WTC11 (cell line): Measurements from ENCODE around the gene CABLES1. TPM values are rescaled to one million over a fixed set of nuclear protein-coding genes. Genes with fewer than 3 reads are reported as not detected.

ENCODE experiments used
- ATAC-seq: fragments of 200-7000 bp; cut with Tn5 transposase; 2 replicates; pipeline ENCODE4 v1.10.0; 2021; ENCODE audit warnings: mild to moderate bottlenecking, moderate library complexity
- CTCF ChIA-PET: fragments of 300-600 bp; sonication (Branson Sonifier 250); formaldehyde crosslinking; loops from one replicate; lab custom pipeline; 2021; ENCODE audit warnings: antibody characterized with exemption; lab: Charles Lee
- POLR2A ChIA-PET: fragments of 350-600 bp; sonication (Branson Sonifier 250); formaldehyde crosslinking; loops from one replicate; lab custom pipeline; 2021; ENCODE audit warnings: antibody characterized with exemption; lab: Charles Lee
- DNase-seq: peaks from one replicate; pipeline ENCODE4 v3.0.0; 2021; ENCODE audit warnings: low spot score
- H3K27ac Mint-ChIP-seq: 2 replicates; pipeline ENCODE4 v1.8.0; 2021; ENCODE audit warnings: mixed read lengths
- H3K27me3 Mint-ChIP-seq: 2 replicates; pipeline ENCODE4 v1.8.0; 2021; ENCODE audit warnings: low read depth, mild to moderate bottlenecking, moderate library complexity, mixed read lengths
- H3K36me3 Mint-ChIP-seq: 2 replicates; pipeline ENCODE4 v1.8.0; 2021; ENCODE audit warnings: mixed read lengths
- H3K4me1 Mint-ChIP-seq: 2 replicates; pipeline ENCODE4 v1.8.0; 2022; ENCODE audit warnings: mixed read lengths
- H3K4me3 Mint-ChIP-seq: 2 replicates; pipeline ENCODE4 v1.8.0; 2021; ENCODE audit warnings: mild to moderate bottlenecking, moderate library complexity, mixed read lengths
- H3K9me3 Mint-ChIP-seq: 2 replicates; pipeline ENCODE4 v1.8.0; 2021; ENCODE audit warnings: mixed read lengths
- ELF4 ChIP-seq: sonication (generic); formaldehyde crosslinking; IDR thresholded peaks from 2 replicates; pipeline ENCODE4 v1.8.1; 2022; ENCODE audit warnings: low read depth, mild to moderate bottlenecking, moderate library complexity, missing genetic modification reagents
- EMX1 ChIP-seq: fragments of 250-450 bp; sonication (Bioruptor Pico); IDR thresholded peaks from 2 replicates; pipeline ENCODE4 v1.8.0; 2021; ENCODE audit warnings: mild to moderate bottlenecking
- NFATC4 ChIP-seq: fragments of 250-450 bp; sonication (Bioruptor Pico); IDR thresholded peaks from 2 replicates; pipeline ENCODE4 v1.9.0; 2021; ENCODE audit warnings: mild to moderate bottlenecking
- NFYB ChIP-seq: sonication (generic); formaldehyde crosslinking; conservative IDR thresholded peaks from 2 replicates; pipeline ENCODE4 v1.8.0; 2022; ENCODE audit warnings: low read depth, missing genetic modification reagents
- NR1H2 ChIP-seq: sonication (generic); formaldehyde crosslinking; IDR thresholded peaks from 2 replicates; pipeline ENCODE4 v1.9.0; 2021; ENCODE audit warnings: mild to moderate bottlenecking, moderate library complexity, missing genetic modification reagents
- NR3C1 ChIP-seq: sonication (generic); formaldehyde crosslinking; conservative IDR thresholded peaks from 2 replicates; pipeline ENCODE4 v1.8.1; 2023; ENCODE audit warnings: low read depth, mild to moderate bottlenecking, missing genetic modification reagents
- PRRX2 ChIP-seq: fragments of 250-450 bp; sonication (Bioruptor Pico); IDR thresholded peaks from 2 replicates; pipeline ENCODE4 v1.8.0; 2021; ENCODE audit warnings: mild to moderate bottlenecking
- SMAD3 ChIP-seq: sonication (generic); formaldehyde crosslinking; IDR thresholded peaks from 2 replicates; pipeline ENCODE4 v1.8.0; 2022; ENCODE audit warnings: missing genetic modification reagents, mild to moderate bottlenecking, borderline replicate concordance
- ZNF121 ChIP-seq: sonication (generic); formaldehyde crosslinking; IDR thresholded peaks from 2 replicates; pipeline ENCODE4 v1.8.0; 2023; ENCODE audit warnings: missing genetic modification reagents
- ZNF219 ChIP-seq: sonication (generic); formaldehyde crosslinking; IDR thresholded peaks from 2 replicates; pipeline ENCODE4 v1.8.0; 2023; ENCODE audit warnings: missing genetic modification reagents, mild to moderate bottlenecking, borderline replicate concordance
- ZNF263 ChIP-seq: sonication (generic); formaldehyde crosslinking; IDR thresholded peaks from 2 replicates; pipeline ENCODE4 v1.8.1; 2022; ENCODE audit warnings: low read depth, mild to moderate bottlenecking, moderate library complexity, missing genetic modification reagents
- ZNF416 ChIP-seq: fragments of 250-450 bp; sonication (Bioruptor Pico); IDR thresholded peaks from 2 replicates; pipeline ENCODE4 v1.9.0; 2021; ENCODE audit warnings: mild to moderate bottlenecking, inconsistent platforms
- total RNA-seq: library from RNA; stranded (reverse); gene quantifications from 3 replicates; pipeline ENCODE4 v1.2.3, GENCODE V29; 2021
- TF ChIP-seq, protein P1 (sequence below): fragments of 250-450 bp; sonication (Bioruptor Pico); IDR thresholded peaks from 2 replicates; pipeline ENCODE4 v1.9.0; 2021; ENCODE audit warnings: moderate library complexity, mild to moderate bottlenecking, inconsistent platforms, borderline replicate concordance
- TF ChIP-seq, protein P2 (sequence below): fragments of 250-450 bp; sonication (Bioruptor Pico); IDR thresholded peaks from 2 replicates; pipeline ENCODE4 v1.9.0; 2021; ENCODE audit warnings: mild to moderate bottlenecking, borderline replicate concordance
- TF ChIP-seq, protein P3 (sequence below): sonication (generic); formaldehyde crosslinking; IDR thresholded peaks from 2 replicates; pipeline ENCODE4 v1.8.0; 2023; ENCODE audit warnings: missing genetic modification reagents
- TF ChIP-seq, protein P4 (sequence below): fragments of 250-450 bp; sonication (Bioruptor Pico); IDR thresholded peaks from 2 replicates; pipeline ENCODE4 v2.1.2; 2022; ENCODE audit warnings: mild to moderate bottlenecking, moderate library complexity
- TF ChIP-seq, protein P5 (sequence below): sonication (generic); formaldehyde crosslinking; IDR thresholded peaks from 2 replicates; pipeline ENCODE4 v1.8.1; 2023; ENCODE audit warnings: mild to moderate bottlenecking, missing genetic modification reagents
- TF ChIP-seq, protein P6 (sequence below): sonication (generic); formaldehyde crosslinking; conservative IDR thresholded peaks from 2 replicates; pipeline ENCODE4 v1.8.1; 2022; ENCODE audit warnings: mild to moderate bottlenecking, missing genetic modification reagents
- TF ChIP-seq, protein P7 (sequence below): fragments of 250-450 bp; sonication (Bioruptor Pico); IDR thresholded peaks from 2 replicates; pipeline ENCODE4 v1.9.0; 2021; ENCODE audit warnings: mild to moderate bottlenecking
- TF ChIP-seq, protein P8 (sequence below): sonication (generic); formaldehyde crosslinking; IDR thresholded peaks from 2 replicates; pipeline ENCODE4 v1.8.1; 2022; ENCODE audit warnings: mild to moderate bottlenecking, missing genetic modification reagents, moderate library complexity, borderline replicate concordance

Gene CABLES1
- total RNA-seq, 1 experiment from 2014 or later: 17.0 TPM

DNA sequence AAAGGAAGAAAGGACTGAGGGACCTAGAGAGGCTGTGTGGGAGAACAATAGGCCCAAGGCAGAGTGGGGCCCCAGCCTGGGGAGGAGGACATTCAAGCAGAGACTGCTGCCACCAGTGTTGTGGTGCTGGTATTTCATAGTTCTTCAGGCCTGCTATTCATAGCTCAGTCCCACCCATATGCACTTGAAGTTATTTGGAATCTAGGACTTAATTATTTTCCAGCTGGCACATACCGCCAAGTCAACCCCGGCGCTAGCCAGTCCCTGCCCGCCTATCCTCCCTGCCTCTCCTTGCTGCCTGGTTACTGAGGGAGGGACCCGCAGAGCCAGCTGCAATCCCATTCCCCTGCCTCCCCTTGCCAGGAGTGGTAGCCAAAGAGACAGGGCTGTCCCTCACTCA is 141.2 kb downstream of the CABLES1 start:
- TF ChIP-seq, protein P1, sequence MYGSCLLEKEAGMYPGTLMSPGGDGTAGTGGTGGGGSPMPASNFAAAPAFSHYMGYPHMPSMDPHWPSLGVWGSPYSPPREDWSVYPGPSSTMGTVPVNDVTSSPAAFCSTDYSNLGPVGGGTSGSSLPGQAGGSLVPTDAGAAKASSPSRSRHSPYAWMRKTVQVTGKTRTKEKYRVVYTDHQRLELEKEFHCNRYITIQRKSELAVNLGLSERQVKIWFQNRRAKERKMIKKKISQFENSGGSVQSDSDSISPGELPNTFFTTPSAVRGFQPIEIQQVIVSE (CRISPR knock-in tag): no peak
- no peak for TF ChIP-seq ZNF219 (CRISPR knock-in tag)
- no peak for TF ChIP-seq ZNF263
- TF ChIP-seq NFYB (CRISPR knock-in tag): no peak
- TF ChIP-seq NR1H2: no peak
- ChIA-PET CTCF (no interaction called here), POLR2A (no interaction called here)
- H3K27ac Mint-ChIP-seq: no peak overlapping the region
- peaks cover 9% of the 10 kb centered on the region; the same call in 1 of the 2 replicates for H3K27me3 Mint-ChIP-seq
- peaks cover 23% of the 10 kb centered on the region for H3K4me1 Mint-ChIP-seq
- H3K36me3 Mint-ChIP-seq: peaks cover 26% of the 10 kb centered on the region
- ATAC-seq: no peak
- no peak for DNase-seq
- H3K4me3 Mint-ChIP-seq: no peak overlapping the region
- H3K9me3 Mint-ChIP-seq: peaks cover 29% of the 10 kb centered on the region

DNA sequence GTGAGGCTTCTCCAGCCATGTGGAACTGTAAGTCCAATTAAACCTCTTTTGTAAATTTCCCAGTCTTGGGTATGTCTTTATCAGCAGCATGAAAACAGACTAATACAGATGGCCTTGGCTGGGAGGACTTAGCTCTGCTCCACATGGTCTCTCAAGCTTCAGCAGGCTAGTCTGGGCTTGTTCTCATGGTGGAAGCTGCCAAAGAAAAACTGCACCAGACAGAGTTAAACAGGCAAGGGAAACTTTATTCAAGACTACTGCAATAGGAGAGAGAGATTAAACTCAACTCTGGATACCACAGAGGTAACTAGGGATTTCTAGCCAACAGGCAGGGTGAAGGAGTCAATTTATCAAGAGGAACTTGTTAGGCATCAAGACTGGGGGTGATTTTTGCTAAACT is 142.1 kb downstream of the CABLES1 start:
- no peak for DNase-seq
- POLR2A ChIA-PET: no interaction called here
- H3K4me3 Mint-ChIP-seq: no peak overlapping the region
- peaks cover 23% of the 10 kb centered on the region for H3K9me3 Mint-ChIP-seq
- peaks cover 20% of the 10 kb centered on the region for H3K36me3 Mint-ChIP-seq
- H3K4me1 Mint-ChIP-seq: peaks cover 33% of the 10 kb centered on the region
- no peak overlapping the region for H3K27ac Mint-ChIP-seq
- CTCF ChIA-PET: no interaction called here
- H3K27me3 Mint-ChIP-seq: peaks cover 9% of the 10 kb centered on the region; the same call in 1 of the 2 replicates
- no peak for ATAC-seq
- TF ChIP-seq, protein P2, sequence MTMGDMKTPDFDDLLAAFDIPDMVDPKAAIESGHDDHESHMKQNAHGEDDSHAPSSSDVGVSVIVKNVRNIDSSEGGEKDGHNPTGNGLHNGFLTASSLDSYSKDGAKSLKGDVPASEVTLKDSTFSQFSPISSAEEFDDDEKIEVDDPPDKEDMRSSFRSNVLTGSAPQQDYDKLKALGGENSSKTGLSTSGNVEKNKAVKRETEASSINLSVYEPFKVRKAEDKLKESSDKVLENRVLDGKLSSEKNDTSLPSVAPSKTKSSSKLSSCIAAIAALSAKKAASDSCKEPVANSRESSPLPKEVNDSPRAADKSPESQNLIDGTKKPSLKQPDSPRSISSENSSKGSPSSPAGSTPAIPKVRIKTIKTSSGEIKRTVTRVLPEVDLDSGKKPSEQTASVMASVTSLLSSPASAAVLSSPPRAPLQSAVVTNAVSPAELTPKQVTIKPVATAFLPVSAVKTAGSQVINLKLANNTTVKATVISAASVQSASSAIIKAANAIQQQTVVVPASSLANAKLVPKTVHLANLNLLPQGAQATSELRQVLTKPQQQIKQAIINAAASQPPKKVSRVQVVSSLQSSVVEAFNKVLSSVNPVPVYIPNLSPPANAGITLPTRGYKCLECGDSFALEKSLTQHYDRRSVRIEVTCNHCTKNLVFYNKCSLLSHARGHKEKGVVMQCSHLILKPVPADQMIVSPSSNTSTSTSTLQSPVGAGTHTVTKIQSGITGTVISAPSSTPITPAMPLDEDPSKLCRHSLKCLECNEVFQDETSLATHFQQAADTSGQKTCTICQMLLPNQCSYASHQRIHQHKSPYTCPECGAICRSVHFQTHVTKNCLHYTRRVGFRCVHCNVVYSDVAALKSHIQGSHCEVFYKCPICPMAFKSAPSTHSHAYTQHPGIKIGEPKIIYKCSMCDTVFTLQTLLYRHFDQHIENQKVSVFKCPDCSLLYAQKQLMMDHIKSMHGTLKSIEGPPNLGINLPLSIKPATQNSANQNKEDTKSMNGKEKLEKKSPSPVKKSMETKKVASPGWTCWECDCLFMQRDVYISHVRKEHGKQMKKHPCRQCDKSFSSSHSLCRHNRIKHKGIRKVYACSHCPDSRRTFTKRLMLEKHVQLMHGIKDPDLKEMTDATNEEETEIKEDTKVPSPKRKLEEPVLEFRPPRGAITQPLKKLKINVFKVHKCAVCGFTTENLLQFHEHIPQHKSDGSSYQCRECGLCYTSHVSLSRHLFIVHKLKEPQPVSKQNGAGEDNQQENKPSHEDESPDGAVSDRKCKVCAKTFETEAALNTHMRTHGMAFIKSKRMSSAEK (CRISPR knock-in tag): no peak
- TF ChIP-seq, protein P3, sequence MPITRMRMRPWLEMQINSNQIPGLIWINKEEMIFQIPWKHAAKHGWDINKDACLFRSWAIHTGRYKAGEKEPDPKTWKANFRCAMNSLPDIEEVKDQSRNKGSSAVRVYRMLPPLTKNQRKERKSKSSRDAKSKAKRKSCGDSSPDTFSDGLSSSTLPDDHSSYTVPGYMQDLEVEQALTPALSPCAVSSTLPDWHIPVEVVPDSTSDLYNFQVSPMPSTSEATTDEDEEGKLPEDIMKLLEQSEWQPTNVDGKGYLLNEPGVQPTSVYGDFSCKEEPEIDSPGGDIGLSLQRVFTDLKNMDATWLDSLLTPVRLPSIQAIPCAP (CRISPR knock-in tag): no peak
- no peak for TF ChIP-seq ZNF219 (CRISPR knock-in tag)
- TF ChIP-seq EMX1 (CRISPR knock-in tag): no peak
- TF ChIP-seq ELF4 (CRISPR knock-in tag): no peak
- TF ChIP-seq, protein P4, sequence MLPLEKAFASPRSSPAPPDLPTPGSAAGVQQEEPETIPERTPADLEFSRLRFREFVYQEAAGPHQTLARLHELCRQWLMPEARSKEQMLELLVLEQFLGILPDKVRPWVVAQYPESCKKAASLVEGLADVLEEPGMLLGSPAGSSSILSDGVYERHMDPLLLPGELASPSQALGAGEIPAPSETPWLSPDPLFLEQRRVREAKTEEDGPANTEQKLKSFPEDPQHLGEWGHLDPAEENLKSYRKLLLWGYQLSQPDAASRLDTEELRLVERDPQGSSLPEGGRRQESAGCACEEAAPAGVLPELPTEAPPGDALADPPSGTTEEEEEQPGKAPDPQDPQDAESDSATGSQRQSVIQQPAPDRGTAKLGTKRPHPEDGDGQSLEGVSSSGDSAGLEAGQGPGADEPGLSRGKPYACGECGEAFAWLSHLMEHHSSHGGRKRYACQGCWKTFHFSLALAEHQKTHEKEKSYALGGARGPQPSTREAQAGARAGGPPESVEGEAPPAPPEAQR: no peak
- TF ChIP-seq, protein P5, sequence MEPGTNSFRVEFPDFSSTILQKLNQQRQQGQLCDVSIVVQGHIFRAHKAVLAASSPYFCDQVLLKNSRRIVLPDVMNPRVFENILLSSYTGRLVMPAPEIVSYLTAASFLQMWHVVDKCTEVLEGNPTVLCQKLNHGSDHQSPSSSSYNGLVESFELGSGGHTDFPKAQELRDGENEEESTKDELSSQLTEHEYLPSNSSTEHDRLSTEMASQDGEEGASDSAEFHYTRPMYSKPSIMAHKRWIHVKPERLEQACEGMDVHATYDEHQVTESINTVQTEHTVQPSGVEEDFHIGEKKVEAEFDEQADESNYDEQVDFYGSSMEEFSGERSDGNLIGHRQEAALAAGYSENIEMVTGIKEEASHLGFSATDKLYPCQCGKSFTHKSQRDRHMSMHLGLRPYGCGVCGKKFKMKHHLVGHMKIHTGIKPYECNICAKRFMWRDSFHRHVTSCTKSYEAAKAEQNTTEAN (CRISPR knock-in tag): no peak
- TF ChIP-seq NR3C1 (CRISPR knock-in tag): no peak
- no peak for TF ChIP-seq ZNF416 (CRISPR knock-in tag)
- TF ChIP-seq NFATC4 (CRISPR knock-in tag): no peak
- no peak for TF ChIP-seq NFYB (CRISPR knock-in tag)
- TF ChIP-seq, protein P6, sequence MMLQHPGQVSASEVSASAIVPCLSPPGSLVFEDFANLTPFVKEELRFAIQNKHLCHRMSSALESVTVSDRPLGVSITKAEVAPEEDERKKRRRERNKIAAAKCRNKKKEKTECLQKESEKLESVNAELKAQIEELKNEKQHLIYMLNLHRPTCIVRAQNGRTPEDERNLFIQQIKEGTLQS (CRISPR knock-in tag): no peak
- no peak for TF ChIP-seq PRRX2 (CRISPR knock-in tag)
- TF ChIP-seq ZNF121: no peak
- TF ChIP-seq, protein P7, sequence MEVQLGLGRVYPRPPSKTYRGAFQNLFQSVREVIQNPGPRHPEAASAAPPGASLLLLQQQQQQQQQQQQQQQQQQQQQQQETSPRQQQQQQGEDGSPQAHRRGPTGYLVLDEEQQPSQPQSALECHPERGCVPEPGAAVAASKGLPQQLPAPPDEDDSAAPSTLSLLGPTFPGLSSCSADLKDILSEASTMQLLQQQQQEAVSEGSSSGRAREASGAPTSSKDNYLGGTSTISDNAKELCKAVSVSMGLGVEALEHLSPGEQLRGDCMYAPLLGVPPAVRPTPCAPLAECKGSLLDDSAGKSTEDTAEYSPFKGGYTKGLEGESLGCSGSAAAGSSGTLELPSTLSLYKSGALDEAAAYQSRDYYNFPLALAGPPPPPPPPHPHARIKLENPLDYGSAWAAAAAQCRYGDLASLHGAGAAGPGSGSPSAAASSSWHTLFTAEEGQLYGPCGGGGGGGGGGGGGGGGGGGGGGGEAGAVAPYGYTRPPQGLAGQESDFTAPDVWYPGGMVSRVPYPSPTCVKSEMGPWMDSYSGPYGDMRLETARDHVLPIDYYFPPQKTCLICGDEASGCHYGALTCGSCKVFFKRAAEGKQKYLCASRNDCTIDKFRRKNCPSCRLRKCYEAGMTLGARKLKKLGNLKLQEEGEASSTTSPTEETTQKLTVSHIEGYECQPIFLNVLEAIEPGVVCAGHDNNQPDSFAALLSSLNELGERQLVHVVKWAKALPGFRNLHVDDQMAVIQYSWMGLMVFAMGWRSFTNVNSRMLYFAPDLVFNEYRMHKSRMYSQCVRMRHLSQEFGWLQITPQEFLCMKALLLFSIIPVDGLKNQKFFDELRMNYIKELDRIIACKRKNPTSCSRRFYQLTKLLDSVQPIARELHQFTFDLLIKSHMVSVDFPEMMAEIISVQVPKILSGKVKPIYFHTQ: no peak
- TF ChIP-seq SMAD3: no peak
- TF ChIP-seq, protein P1 (CRISPR knock-in tag): no peak
- TF ChIP-seq, protein P8, sequence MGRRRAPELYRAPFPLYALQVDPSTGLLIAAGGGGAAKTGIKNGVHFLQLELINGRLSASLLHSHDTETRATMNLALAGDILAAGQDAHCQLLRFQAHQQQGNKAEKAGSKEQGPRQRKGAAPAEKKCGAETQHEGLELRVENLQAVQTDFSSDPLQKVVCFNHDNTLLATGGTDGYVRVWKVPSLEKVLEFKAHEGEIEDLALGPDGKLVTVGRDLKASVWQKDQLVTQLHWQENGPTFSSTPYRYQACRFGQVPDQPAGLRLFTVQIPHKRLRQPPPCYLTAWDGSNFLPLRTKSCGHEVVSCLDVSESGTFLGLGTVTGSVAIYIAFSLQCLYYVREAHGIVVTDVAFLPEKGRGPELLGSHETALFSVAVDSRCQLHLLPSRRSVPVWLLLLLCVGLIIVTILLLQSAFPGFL (CRISPR knock-in tag): no peak
